Renal cortex interstitium (tissue), 15 donors: Measurements from ENCODE around the gene LRRC49. TPM values are rescaled to one million over a fixed set of nuclear protein-coding genes. Genes with fewer than 3 reads are reported as not detected.
"Not testable (repeated sequence)": the region's sequence is repeated elsewhere in the genome, so short reads cannot be mapped to it uniquely, and the experiment has no call there.

Experiments used
- DNase-seq, 11 donors: peaks; one replicate each; pipeline ENCODE4 v3.0.0-alpha.2; 2013; ENCODE audit warnings: low read depth in 9 of 11, low spot score in 4 of 11; ENCODE audit errors: extremely low read depth in 1 of 11
- long read RNA-seq, 16 experiments: transcript quantifications; one replicate each; lab custom pipeline, GENCODE V29; 2026
- polyA plus RNA-seq, 3 donors: library from polyadenylated mRNA; unstranded; fragments of 120-200 nt; gene quantifications; one replicate each; pipeline ENCODE4 v1.2.1, GENCODE V29; 2013; ENCODE audit not compliant: insufficient read length in 3 of 3

LRRC49 gene, protein sequence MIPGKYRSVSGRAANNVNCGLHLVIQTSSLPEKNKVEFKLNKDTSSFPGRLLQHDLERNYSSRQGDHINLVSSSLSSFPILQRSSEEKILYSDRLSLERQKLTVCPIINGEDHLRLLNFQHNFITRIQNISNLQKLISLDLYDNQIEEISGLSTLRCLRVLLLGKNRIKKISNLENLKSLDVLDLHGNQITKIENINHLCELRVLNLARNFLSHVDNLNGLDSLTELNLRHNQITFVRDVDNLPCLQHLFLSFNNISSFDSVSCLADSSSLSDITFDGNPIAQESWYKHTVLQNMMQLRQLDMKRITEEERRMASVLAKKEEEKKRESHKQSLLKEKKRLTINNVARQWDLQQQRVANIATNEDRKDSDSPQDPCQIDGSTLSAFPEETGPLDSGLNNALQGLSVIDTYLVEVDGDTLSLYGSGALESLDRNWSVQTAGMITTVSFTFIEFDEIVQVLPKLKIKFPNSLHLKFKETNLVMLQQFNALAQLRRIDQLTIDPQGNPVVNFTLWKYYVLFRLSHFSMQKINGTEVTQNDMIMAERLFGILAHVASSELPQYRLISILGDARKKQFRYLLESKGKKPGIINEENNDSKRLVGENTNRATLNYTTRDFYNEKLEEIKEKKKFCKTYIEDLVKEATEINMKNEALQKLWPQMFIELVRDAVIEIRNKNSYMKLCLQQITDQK
- polyA plus RNA-seq, result 10 to 100 TPM; 14.9 to 23.4 (median 21.4) TPM
- long read RNA-seq, donor 1, partial matches to known transcripts, result 0 of 1 reads
- long read RNA-seq, donor 1, other reads (novel, unspliced or antisense), result 0 of 1 reads
- long read RNA-seq, donor 2, partial matches to known transcripts, result 0 of 1 reads
- long read RNA-seq, donor 2, other reads (novel, unspliced or antisense), result 0 of 1 reads
- long read RNA-seq, donor 3, partial matches to known transcripts, result 0 of 3 reads
- long read RNA-seq, donor 3, other reads (novel, unspliced or antisense), result 0 of 3 reads
- long read RNA-seq, donor 4, partial matches to known transcripts, result 0 of 3 reads
- long read RNA-seq, donor 4, other reads (novel, unspliced or antisense), result 0 of 3 reads
- long read RNA-seq, donor 5, result 0 reads
- long read RNA-seq, donor 6, partial matches to known transcripts, result 0 of 2 reads
- long read RNA-seq, donor 6, other reads (novel, unspliced or antisense), result 0 of 2 reads
- long read RNA-seq, donor 7, partial matches to known transcripts, result 0 of 1 reads
- long read RNA-seq, donor 7, other reads (novel, unspliced or antisense), result 0 of 1 reads
- long read RNA-seq, donor 8, result 0 reads
- long read RNA-seq, donor 9, partial matches to known transcripts, result 0 of 2 reads
- long read RNA-seq, donor 9, other reads (novel, unspliced or antisense), result 0 of 2 reads
- long read RNA-seq, donor 10, partial matches to known transcripts, result 0 of 13 reads
- long read RNA-seq, donor 10, other reads (novel, unspliced or antisense), result 12 of 13 reads
- long read RNA-seq, donor 11, partial matches to known transcripts, result 0 of 2 reads
- long read RNA-seq, donor 11, other reads (novel, unspliced or antisense), result 0 of 2 reads
- long read RNA-seq, donor 12, partial matches to known transcripts, result 0 of 2 reads
- long read RNA-seq, donor 12, other reads (novel, unspliced or antisense), result 0 of 2 reads
- long read RNA-seq, donor 13, result 0 reads
- long read RNA-seq, donor 14, partial matches to known transcripts, result 9 of 20 reads
- long read RNA-seq, donor 14, other reads (novel, unspliced or antisense), result 8 of 20 reads
- long read RNA-seq, donor 15, partial matches to known transcripts, result 0 of 4 reads
- long read RNA-seq, donor 15, other reads (novel, unspliced or antisense), result 0 of 4 reads
- long read RNA-seq, donor 16, transcript LRRC49-201 (16 exons, 2,784 nt), result major isoform, 9 of 9 reads
- long read RNA-seq, donor 16, partial matches to known transcripts, result 0 of 9 reads
- long read RNA-seq, donor 16, other reads (novel, unspliced or antisense), result 0 of 9 reads

- peak; percentile 81 to 92 (median 89) for DNase-seq
Observed at GRCh38 chr15:70892002-70892911, at the start of gene LRRC49, which contains the start of gene THAP10. TSS of gene LRRC49 (plus strand) at chr15:70892826. CDS start at chr15:70892895, 69 bp downstream. TSS of gene THAP10 (minus strand) at chr15:70892433. CDS start at chr15:70892272, 161 bp downstream.

DNA sequence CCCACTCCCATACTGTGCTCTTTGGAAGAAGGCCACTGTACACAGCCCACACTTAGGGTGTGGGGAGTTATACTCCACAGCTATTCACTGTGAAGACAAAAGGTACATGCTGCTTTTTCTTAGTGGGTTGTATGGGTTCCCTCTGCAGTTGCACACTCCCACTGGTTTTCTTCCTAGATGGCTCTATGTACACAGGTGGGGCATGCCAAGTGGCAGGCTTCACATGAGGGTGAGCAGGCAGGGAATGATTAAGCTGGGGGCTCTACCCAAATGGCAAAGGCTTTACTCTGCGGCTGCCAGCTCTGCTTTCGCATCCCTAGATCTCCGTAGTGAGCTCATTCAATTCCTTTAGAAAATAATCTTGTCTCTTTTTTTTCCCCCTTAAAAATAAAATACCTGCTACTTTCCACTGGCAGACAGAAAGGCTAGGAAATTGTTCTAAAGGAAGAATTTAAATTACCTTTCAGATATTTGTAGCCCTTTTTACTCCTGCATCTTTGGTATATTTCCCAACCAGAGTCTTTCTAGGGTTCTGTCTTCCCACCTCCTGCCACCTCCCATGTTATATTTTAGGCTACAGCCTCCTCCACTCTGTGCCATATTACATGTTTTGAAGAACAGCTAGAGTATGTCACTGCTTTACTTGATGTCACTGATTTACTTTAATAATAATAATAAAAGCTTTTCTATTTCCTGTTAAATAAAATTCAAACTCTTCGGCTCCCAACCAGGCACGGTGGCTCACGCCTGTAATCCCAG, 46.8 kb upstream of the LRRC49 start:
- no peak for DNase-seq

DNA sequence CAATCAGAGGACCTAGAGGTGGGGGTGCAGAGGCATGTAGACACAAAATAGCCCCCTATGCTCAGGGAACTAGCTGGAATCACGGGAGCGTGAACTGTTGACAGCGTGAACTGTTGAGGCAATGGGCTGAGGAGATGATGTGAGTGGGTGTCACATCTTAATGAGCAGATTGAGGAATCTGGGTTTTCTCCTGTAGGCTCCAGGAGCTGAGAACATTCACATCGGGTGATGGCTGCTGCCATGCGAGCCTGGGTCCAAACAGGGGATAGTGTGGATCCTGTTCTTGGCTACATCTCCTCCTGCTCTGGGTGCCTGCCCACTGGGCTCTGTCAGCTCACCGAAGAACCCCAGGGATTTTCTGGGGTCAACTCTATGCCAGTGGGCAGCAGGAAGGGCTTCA, 40.7 kb upstream of the LRRC49 start:
- DNase-seq, result no peak

GRCh38 chr15:70852501-70853317, 39.9 kb upstream of the LRRC49 start:
- no peak for DNase-seq

DNA sequence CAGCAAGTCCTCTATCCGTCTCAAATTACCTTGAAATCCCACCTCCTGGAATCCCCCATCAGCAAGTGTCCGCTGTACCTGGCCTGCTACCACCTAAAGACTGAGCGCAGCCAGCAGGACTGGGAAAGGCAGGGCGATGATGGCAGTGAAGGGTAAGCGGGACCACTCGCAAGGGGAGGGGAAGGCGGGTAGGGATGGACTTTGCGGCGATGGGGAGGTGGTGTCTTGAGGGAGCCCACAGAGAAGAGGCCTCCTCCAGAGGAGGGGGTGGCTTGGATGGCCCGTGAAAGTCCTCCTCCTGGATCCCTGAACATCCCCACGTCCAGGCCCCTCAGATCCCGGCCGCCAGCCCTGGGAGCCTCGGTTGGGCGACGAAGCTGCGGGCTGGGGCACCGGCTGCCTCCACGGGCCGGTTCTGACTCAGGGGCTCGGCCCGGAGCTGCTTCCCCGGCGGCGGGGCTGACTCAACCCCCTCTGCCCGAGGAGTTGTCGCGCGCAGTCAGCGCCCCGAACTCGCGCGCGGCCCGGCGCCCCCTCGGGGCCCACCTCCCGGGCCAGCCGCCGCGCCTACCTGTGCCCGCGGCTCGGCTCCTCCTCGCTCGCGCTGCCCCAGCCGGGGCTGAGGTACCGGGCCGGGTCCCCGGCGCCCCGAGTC, 39.2 kb upstream of the LRRC49 start:
- peak in 2 of 11 donors; percentile 28 to 31 for DNase-seq

- DNase-seq, result peak in 2 of 11 donors; percentile 39 to 58
Observed at GRCh38 chr15:70853973-70854665, 38.5 kb upstream of the LRRC49 start, which contains the start of gene LARP6. TSS of gene LARP6 (minus strand) at chr15:70854157. CDS start at chr15:70854088, 69 bp downstream.

GRCh38 chr15:70854666-70854976, 38.0 kb upstream of the LRRC49 start:
- no peak for DNase-seq

DNA sequence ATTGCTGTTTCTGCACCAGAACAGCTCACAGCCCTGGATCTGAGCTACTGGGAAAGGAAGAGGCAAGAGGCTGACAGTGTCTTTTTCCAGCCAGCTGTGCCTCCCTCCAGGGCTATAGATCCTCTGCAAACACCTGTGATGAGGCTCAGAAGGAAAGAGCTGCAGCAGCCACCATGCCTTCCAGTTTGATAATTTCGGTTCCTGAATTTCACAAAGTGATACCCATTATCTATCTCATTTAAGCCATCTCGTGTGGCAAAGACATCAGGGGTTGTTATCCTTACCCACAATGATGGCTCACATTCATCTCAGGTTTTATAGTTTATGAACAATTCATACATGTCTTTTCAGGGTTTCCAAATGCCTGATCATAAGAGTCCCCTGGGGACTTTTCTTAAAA, 36.9 kb upstream of the LRRC49 start:
- no peak for DNase-seq

GRCh38 chr15:70856177-70856883, 36.3 kb upstream of the LRRC49 start:
- DNase-seq, result no peak

GRCh38 chr15:70856884-70857561, 35.6 kb upstream of the LRRC49 start:
- no peak for DNase-seq

DNA sequence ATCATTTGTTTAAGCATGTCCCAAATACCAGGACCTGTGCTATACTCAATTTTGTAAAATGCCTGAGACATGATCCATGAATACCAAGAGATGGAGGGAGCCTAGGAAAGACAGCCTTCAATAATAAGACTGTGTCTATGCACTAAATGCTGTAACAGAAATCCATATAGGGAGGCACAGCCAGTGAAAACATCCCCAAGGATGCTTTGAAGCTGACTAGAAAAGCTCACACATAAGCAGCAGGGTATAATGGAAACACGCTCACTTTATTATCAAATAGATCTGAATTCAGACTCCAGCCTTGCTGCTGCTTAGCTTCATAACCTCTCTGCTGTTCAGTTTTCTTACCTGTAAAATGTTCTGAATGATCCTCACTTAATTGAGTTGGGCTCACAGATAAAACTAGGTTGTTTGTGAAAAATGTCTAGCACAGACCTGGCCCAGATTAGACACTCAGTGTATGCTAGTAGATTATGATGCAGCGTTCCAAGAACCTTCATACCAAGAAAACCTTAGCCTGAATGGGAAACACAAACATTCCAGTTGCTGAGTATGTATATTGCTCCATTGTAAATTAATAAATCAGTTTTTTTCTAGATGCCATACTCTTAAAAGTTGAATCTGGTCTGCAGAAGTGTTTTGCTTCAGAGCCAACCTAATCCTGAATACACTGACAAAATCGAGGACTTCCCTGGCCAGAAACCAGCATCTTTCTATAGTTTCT, 34.9 kb upstream of the LRRC49 start:
- no peak for DNase-seq

- DNase-seq, result not testable (repeated sequence)
Observed at GRCh38 chr15:70858614-70859321, 33.9 kb upstream of the LRRC49 start.
